Skin epidermis (tissue), 12 donors: Measurements from ENCODE around the gene YJU2.
"Not testable (repeated sequence)": the region's sequence is repeated elsewhere in the genome, so short reads cannot be mapped to it uniquely, and the experiment has no call there.

Experiments used
- H3K27ac ChIP-seq, 21 experiments: fragments of 200-600 bp; sonication (generic) in 11 of 21; one replicate each; pipeline ENCODE4 v1.5.0; 2020; ENCODE audit warnings: mild to moderate bottlenecking in 3 of 21, inconsistent platforms in 2 of 21, moderate library complexity in 2 of 21
- H3K4me3 ChIP-seq, 7 experiments: fragments of 200-600 bp; sonication (generic) in 2 of 7; one replicate each; pipeline ENCODE4 v1.5.0; 2020; ENCODE audit warnings: inconsistent platforms in 2 of 7, mild to moderate bottlenecking in 2 of 7, moderate library complexity in 1 of 7

Gene YJU2

GRCh38 chr19:4225885-4226284 is 21.0 kb upstream of the YJU2 start:
- no peak overlapping the region for H3K4me3 ChIP-seq
- no peak overlapping the region for H3K27ac ChIP-seq

- Histone ChIP-seq H3K4me3 (no peak overlapping the region), H3K27ac (no peak overlapping the region)
Observed at GRCh38 chr19:4227771-4228170, 19.1 kb upstream of the YJU2 start.

- Histone ChIP-seq H3K4me3 (no peak overlapping the region), H3K27ac (no peak overlapping the region)
Observed at GRCh38 chr19:4228765-4229178, 18.1 kb upstream of the YJU2 start.

GRCh38 chr19:4229179-4229931 is 17.5 kb upstream of the YJU2 start, which contains the start of gene EBI3:
Gene EBI3 (plus strand): TSS chr19:4229523. CDS start chr19:4229551, 28 bp downstream.
- Histone ChIP-seq H3K27ac (peak within 1 kb of the TSS in 1 of 21 experiments; percentile 23), H3K4me3 (no peak within 1 kb of the TSS)

- H3K27ac ChIP-seq, H3K4me3 ChIP-seq: not testable (repeated sequence)
Observed at GRCh38 chr19:4230237-4230636, 16.6 kb upstream of the YJU2 start.

GRCh38 chr19:4231521-4231920 is 15.4 kb upstream of the YJU2 start:
- H3K4me3 ChIP-seq, H3K27ac ChIP-seq: not testable (repeated sequence)

GRCh38 chr19:4232139-4232538 is 14.7 kb upstream of the YJU2 start:
- H3K27ac ChIP-seq, H3K4me3 ChIP-seq: not testable (repeated sequence)

GRCh38 chr19:4232614-4233281 is 14.1 kb upstream of the YJU2 start:
- Histone ChIP-seq H3K27ac (no peak overlapping the region), H3K4me3 (no peak overlapping the region)

- H3K4me3 ChIP-seq: no peak overlapping the region
- no peak overlapping the region for H3K27ac ChIP-seq
Observed at GRCh38 chr19:4233282-4233853, 13.5 kb upstream of the YJU2 start.

- no peak overlapping the region for H3K27ac ChIP-seq
Observed at GRCh38 chr19:4234142-4234861, 12.6 kb upstream of the YJU2 start.

GRCh38 chr19:4234862-4235201 is 12.0 kb upstream of the YJU2 start:
- no peak overlapping the region for H3K4me3 ChIP-seq

More at GRCh38 chr19:4234142-4234861, 12.6 kb upstream of the YJU2 start:
- H3K4me3 ChIP-seq: no peak overlapping the region

GRCh38 chr19:4237510-4237909 is 9.4 kb upstream of the YJU2 start:
- H3K27ac ChIP-seq, H3K4me3 ChIP-seq: not testable (repeated sequence)

More at GRCh38 chr19:4234862-4235201, 12.0 kb upstream of the YJU2 start:
- H3K27ac ChIP-seq: no peak overlapping the region

GRCh38 chr19:4238831-4239230 is 8.0 kb upstream of the YJU2 start:
- Histone ChIP-seq H3K27ac (no peak overlapping the region), H3K4me3 (no peak overlapping the region)

GRCh38 chr19:4241824-4242430 is 5.0 kb upstream of the YJU2 start:
- H3K4me3 ChIP-seq: no peak overlapping the region
- H3K27ac ChIP-seq: no peak overlapping the region

GRCh38 chr19:4245938-4246337 is 942 bp upstream of the YJU2 start:
- peak overlapping the region in 2 of 21 experiments; percentile 97 to 98 for H3K27ac ChIP-seq
- H3K4me3 ChIP-seq: not testable (repeated sequence)

- Histone ChIP-seq H3K4me3 (no peak overlapping the region), H3K27ac (no peak overlapping the region)
Observed at GRCh38 chr19:4256563-4256962, 9.7 kb downstream of the YJU2 start.

- no peak overlapping the region for H3K4me3 ChIP-seq
- no peak overlapping the region for H3K27ac ChIP-seq
Observed at GRCh38 chr19:4257025-4257424, 10.1 kb downstream of the YJU2 start.

- Histone ChIP-seq H3K4me3 (no peak overlapping the region), H3K27ac (no peak overlapping the region)
Observed at GRCh38 chr19:4258181-4258580, 11.3 kb downstream of the YJU2 start.

- H3K4me3 ChIP-seq: no peak overlapping the region
- H3K27ac ChIP-seq: no peak overlapping the region
Observed at GRCh38 chr19:4260613-4261191, 13.8 kb downstream of the YJU2 start.

- Histone ChIP-seq H3K27ac (no peak overlapping the region), H3K4me3 (no peak overlapping the region)
Observed at GRCh38 chr19:4264812-4265211, 17.9 kb downstream of the YJU2 start.
